GM21526 (cell line): ENCODE data around the gene TBC1D5.

Source experiments
- ATAC-seq: cut with Tn5 transposase; IDR thresholded peaks from one replicate; pipeline ENCODE4 v1.9.1; 2021; ENCODE audit warnings: moderate library complexity; ENCODE audit not compliant: unreplicated experiment, low FRiP score

Gene TBC1D5

GRCh38 chr3:17330660-17331059, 411.8 kb downstream of the TBC1D5 start:
- ATAC-seq, result no peak

GRCh38 chr3:17329927-17330326, 412.5 kb downstream of the TBC1D5 start:
- ATAC-seq, result no peak

- ATAC-seq, result no peak
Measured at GRCh38 chr3:17322106-17322793, 420.2 kb downstream of the TBC1D5 start.

- no peak for ATAC-seq
Measured at GRCh38 chr3:17320266-17320665, 422.2 kb downstream of the TBC1D5 start.

GRCh38 chr3:17315897-17316296, 426.5 kb downstream of the TBC1D5 start:
- ATAC-seq, result no peak

- ATAC-seq, result no peak
Measured at GRCh38 chr3:17314171-17314570, 428.3 kb downstream of the TBC1D5 start.

GRCh38 chr3:17313746-17314145, 428.7 kb downstream of the TBC1D5 start:
- no peak for ATAC-seq

GRCh38 chr3:17310983-17311382, 431.4 kb downstream of the TBC1D5 start:
- no peak for ATAC-seq

GRCh38 chr3:17307887-17308286, 434.5 kb downstream of the TBC1D5 start:
- ATAC-seq, result no peak

GRCh38 chr3:17307482-17307881, 434.9 kb downstream of the TBC1D5 start:
- ATAC-seq, result no peak

GRCh38 chr3:17304969-17305368, 437.5 kb downstream of the TBC1D5 start:
- no peak for ATAC-seq

- no peak for ATAC-seq
Measured at GRCh38 chr3:17302774-17303173, 439.7 kb downstream of the TBC1D5 start.

GRCh38 chr3:17302170-17302569, 440.3 kb downstream of the TBC1D5 start:
- ATAC-seq, result no peak

- no peak for ATAC-seq
Measured at GRCh38 chr3:17301271-17301670, 441.2 kb downstream of the TBC1D5 start.

- no peak for ATAC-seq
Measured at GRCh38 chr3:17300441-17300840, 442.0 kb downstream of the TBC1D5 start.

- ATAC-seq, result no peak
Measured at GRCh38 chr3:17298038-17298437, 444.4 kb downstream of the TBC1D5 start.

GRCh38 chr3:17292556-17292955, 449.9 kb downstream of the TBC1D5 start:
- ATAC-seq, result no peak

GRCh38 chr3:17290894-17291293, 451.5 kb downstream of the TBC1D5 start:
- no peak for ATAC-seq

GRCh38 chr3:17288839-17289399, 453.5 kb downstream of the TBC1D5 start:
- ATAC-seq, result no peak

- no peak for ATAC-seq
Measured at GRCh38 chr3:17287006-17287689, 455.3 kb downstream of the TBC1D5 start.

GRCh38 chr3:17278006-17278405, 464.4 kb downstream of the TBC1D5 start:
- ATAC-seq, result no peak

GRCh38 chr3:17266846-17267245, 475.6 kb downstream of the TBC1D5 start:
- no peak for ATAC-seq
